GM06990 (cell line): ENCODE measurements around the gene CAMK4.

Source experiments
- DNase-seq: peaks from one replicate; pipeline ENCODE4 v3.0.0-alpha.2; 2011; ENCODE audit not compliant: insufficient read length; ENCODE audit errors: extremely low read depth
- H3K27me3 ChIP-seq: replicated peaks from 2 replicates; pipeline ENCODE4 v1.6.0; 2011; ENCODE audit warnings: low read length; ENCODE audit not compliant: control insufficient read depth, insufficient read depth
- H3K36me3 ChIP-seq: 2 replicates; pipeline ENCODE4 v1.5.1; 2011; ENCODE audit warnings: low read length; ENCODE audit not compliant: control insufficient read depth, insufficient read depth
- H3K4me3 ChIP-seq: replicated peaks from 2 replicates; pipeline ENCODE4 v1.5.1; 2011; ENCODE audit warnings: low read depth, mild to moderate bottlenecking, control low read depth, low read length
- TF ChIP-seq, protein P1 (sequence below): IDR thresholded peaks from 2 replicates; pipeline ENCODE4 v1.5.1; 2011; ENCODE audit warnings: low read length, control low read depth, mild to moderate bottlenecking, inconsistent platforms; ENCODE audit not compliant: insufficient read depth, poor library complexity, severe bottlenecking

Gene CAMK4

GRCh38 chr5:111326551-111326950 lies 102.4 kb downstream of the CAMK4 start:
- no peak for DNase-seq
- Histone ChIP-seq H3K36me3 (no peaks in the 10 kb centered on the region), H3K27me3 (no peaks in the 10 kb centered on the region), H3K4me3 (no peak overlapping the region)
- TF ChIP-seq, protein P1, sequence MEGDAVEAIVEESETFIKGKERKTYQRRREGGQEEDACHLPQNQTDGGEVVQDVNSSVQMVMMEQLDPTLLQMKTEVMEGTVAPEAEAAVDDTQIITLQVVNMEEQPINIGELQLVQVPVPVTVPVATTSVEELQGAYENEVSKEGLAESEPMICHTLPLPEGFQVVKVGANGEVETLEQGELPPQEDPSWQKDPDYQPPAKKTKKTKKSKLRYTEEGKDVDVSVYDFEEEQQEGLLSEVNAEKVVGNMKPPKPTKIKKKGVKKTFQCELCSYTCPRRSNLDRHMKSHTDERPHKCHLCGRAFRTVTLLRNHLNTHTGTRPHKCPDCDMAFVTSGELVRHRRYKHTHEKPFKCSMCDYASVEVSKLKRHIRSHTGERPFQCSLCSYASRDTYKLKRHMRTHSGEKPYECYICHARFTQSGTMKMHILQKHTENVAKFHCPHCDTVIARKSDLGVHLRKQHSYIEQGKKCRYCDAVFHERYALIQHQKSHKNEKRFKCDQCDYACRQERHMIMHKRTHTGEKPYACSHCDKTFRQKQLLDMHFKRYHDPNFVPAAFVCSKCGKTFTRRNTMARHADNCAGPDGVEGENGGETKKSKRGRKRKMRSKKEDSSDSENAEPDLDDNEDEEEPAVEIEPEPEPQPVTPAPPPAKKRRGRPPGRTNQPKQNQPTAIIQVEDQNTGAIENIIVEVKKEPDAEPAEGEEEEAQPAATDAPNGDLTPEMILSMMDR: no peak

DNA sequence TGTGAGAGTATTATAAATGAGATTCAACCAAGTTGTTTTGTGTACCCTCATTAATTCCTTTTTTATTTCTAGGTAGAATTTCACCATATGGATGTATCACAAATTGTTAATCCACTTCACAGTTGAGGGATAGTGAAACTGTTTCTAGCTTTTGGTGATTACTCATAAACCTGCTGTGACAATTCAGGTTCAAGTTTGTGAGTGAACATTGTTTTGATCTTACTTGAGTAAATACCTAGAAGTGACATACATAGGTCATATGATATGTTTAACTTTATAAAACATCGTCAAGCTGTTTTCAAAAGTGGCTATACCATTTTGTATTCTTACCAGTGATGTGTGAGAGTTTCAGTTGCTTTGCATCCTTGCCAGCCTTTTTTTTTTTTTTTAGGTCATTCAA lies 112.9 kb downstream of the CAMK4 start:
- DNase-seq: peak; percentile 13
- H3K36me3 ChIP-seq: no peaks in the 10 kb centered on the region
- H3K27me3 ChIP-seq: no peaks in the 10 kb centered on the region
- TF ChIP-seq, protein P1: no peak
- no peak overlapping the region for H3K4me3 ChIP-seq

DNA sequence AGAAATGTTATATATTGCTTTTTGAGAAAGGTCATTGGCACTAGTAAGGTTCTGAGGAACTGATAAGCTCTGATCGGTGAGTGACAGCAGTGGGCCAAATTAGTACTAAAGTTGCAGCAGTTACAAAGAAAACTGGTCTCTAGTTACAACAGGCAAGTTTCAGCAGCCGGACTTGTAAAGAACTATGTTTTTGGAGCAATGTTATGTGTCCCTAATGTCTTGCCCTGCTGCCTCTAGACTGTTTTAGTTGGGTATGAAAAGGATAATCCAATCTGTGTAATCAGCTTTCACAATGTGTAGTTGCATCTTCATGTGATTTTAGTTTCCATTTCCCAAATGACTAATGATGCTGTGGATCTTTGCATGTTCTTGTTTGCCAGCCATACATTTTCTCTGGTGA lies 113.5 kb downstream of the CAMK4 start:
- H3K4me3 ChIP-seq: no peak overlapping the region
- DNase-seq: peak; percentile 28
- no peaks in the 10 kb centered on the region for H3K36me3 ChIP-seq
- TF ChIP-seq, protein P1: no peak
- H3K27me3 ChIP-seq: no peaks in the 10 kb centered on the region

DNA sequence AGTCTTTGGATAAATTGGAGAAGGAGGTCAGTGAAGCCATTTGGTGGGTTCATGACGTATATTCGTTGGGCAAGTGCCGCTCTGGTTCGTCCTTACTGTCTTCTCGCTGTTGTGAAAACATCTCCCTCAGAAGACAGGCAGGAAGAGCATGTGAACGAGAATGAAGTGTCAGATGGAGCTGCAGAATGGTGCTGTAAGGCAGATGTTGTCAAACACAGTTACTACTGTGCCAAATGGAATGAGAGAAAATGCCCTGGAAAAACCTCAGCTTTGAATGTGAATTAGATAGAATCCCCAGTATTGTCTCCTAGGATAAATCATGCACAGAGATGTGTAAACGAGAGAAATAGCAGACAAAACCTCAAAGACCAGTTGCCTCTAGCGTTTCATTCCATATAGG lies 121.5 kb downstream of the CAMK4 start:
- Histone ChIP-seq H3K4me3 (no peak overlapping the region), H3K36me3 (no peaks in the 10 kb centered on the region; the same call in 1 of the 2 replicates), H3K27me3 (no peaks in the 10 kb centered on the region)
- TF ChIP-seq, protein P1: no peak
- no peak for DNase-seq

DNA sequence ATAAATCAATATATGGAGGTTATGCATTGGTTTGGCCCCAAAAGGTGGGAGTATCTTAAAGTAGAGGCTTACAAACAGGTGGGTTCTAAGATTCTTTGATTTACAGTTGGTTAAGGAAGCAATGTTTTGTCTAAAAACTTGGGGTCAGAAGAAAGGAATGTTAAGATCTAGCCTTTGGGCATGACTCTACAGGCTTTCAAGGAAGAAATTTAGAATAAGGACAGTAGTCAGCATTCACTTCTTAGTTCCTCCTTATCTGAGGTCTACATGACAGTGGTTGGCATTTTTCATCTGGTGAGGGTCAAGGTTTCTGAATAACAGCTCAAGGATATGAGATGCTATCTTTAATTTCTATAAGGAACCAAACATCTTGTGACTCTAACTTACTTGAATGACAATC lies 122.8 kb downstream of the CAMK4 start:
- DNase-seq: no peak
- TF ChIP-seq, protein P1: no peak
- H3K36me3 ChIP-seq: no peaks in the 10 kb centered on the region; the same call in 1 of the 2 replicates
- H3K4me3 ChIP-seq: no peak overlapping the region
- H3K27me3 ChIP-seq: no peaks in the 10 kb centered on the region
